ENCODE data around the gene OR9Q2.
"Not testable (repeated sequence)": the region's sequence is repeated elsewhere in the genome, so short reads cannot be mapped to it uniquely, and the experiment has no call there.

Gene OR9Q2

DNA sequence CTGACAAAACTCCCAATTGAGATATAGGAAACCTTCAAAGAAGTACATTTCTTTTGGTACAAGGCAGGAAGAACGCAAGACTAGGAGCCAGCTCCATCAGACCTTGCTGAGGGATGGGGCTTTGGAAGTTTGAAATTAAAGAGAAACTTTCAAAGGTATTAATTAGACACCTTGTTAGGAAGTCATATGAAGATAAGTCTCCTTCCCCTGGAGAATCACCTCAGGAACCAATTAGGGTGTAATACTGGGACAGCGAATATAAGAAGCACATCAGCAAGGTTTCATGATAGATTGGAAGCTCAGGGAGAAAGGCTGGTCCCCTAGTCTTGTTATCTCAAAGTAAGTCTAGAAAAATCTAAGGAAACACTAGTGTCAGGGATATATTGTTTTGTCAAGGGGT lies at the start of gene OR9Q2:
TSS of gene OR9Q2 (plus strand) at position 301 of the 400 bp plus-strand sequence. CDS start 1,421 bp downstream, outside the sequence.
- DNase-seq (ENCODE audit: low read depth), result no peak

DNA sequence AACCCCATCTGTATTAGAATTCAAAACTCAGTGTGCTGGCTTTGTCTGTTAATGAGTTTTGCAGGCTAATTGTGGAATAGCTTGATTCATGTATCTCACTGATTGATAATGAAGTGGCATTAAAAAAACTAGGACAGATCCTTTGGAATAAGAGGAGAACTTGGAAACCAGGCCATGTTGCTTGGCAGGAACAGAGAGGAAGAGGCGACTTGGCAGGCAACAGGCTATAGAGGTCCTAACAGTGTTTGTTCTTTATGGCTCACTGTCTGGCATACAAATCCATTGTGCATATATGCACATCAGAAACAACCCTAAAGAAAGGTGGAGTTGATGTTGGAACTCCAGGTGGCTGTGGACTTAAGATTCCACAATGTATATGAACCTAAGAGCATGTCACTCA lies 46.1 kb upstream of the OR9Q2 start:
- DNase-seq (ENCODE audit: low read depth), result no peak

DNA sequence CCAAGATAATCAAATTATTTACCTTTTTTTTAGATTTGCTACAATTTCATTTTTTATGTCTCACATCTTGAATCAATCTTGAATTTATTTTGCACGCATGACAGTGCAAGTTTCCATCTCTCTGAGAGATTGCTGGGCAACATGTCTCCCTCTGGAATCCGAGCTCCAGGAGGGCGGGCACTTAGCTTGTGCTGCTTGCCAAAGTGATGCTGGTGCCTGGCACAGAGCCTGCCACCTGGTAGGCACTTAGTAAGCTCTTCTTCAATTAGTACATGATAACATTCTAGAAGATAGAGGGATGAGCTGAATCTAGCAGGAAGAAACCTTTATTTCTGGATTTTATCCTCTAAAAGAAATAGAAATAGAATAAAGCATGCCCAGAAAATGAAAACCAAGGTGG lies 36.1 kb upstream of the OR9Q2 start:
- no peak for DNase-seq (ENCODE audit: low read depth)

- DNase-seq (ENCODE audit: low read depth), result no peak
Measured at GRCh38 chr11:58164389-58164788, 24.5 kb upstream of the OR9Q2 start.

DNA sequence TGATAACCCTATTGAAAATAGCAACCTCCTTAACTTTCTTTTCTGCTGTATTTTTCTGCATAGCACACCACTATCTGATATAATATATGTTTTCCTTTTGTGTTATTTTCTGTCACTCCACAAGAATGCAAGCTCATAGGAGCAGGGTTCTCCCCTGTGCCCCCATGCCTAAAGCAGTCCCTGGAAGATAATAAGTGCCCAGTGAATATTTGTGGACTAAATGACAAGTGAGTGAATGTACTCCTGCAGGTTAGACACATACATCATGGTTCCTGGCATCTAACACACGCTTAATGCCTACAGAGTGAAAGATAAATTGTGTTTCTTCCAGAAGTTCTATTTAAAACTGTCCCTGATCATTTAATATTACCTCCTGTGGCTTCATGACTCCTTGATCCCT lies 23.9 kb upstream of the OR9Q2 start:
- DNase-seq (ENCODE audit: low read depth), result no peak

GRCh38 chr11:58165504-58166106 lies 23.3 kb upstream of the OR9Q2 start:
- no peak for DNase-seq (ENCODE audit: low read depth)

- DNase-seq (ENCODE audit: low read depth), result no peak
Measured at GRCh38 chr11:58177409-58178054, 11.3 kb upstream of the OR9Q2 start.

- no peak for DNase-seq (ENCODE audit: low read depth)
Measured at GRCh38 chr11:58178444-58178843, 10.4 kb upstream of the OR9Q2 start.

DNA sequence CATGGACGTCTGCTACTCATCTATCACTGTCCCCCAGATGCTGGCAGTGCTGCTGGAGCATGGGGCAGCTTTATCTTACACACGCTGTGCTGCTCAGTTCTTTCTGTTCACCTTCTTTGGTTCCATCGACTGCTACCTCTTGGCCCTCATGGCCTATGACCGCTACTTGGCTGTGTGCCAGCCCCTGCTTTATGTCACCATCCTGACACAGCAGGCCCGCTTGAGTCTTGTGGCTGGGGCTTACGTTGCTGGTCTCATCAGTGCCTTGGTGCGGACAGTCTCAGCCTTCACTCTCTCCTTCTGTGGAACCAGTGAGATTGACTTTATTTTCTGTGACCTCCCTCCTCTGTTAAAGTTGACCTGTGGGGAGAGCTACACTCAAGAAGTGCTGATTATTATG lies 9.2 kb upstream of the OR9Q2 start:
- DNase-seq (ENCODE audit: low read depth), result no peak

- no peak for DNase-seq (ENCODE audit: low read depth)
Measured at GRCh38 chr11:58186938-58187337, 1.9 kb upstream of the OR9Q2 start.

DNA sequence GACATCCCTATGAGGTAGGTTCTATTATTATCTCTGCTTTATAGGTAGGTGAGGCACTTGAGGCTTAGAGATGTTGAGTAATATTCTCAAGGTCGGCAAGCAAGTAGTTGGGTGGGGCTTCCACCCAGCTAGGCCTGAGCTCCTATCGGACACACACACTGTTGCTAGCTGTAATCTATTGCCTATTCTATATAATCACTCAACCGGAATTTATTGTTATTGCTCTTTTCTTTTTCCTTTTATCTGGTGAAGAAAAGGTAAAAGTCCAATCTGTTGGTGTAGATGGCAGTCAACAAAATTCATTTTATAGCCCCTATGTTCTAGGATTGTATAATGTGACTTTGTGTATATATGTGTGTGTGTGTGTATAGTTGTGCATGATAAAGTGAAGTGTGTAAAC lies 3.4 kb downstream of the OR9Q2 start:
- no peak for DNase-seq (ENCODE audit: low read depth)

DNA sequence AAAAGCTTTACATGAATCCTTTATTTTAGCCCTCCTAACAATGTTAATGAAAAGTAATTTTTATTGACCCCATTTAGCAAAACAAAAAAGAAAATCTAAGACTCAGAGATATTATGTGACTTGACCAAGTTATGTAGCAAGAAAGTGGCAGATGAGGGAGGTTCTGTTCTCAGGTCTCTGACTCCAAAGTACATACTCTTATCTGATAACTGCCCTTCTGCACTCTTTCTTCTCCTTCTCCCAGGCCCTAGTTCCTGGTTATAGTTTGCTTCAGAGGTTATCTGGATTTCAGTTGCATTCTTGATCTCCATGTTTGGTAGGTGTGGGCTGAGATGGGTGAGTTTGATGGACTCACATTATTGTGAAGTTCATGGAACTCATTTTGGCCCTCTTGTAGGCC lies 4.5 kb downstream of the OR9Q2 start:
- no peak for DNase-seq (ENCODE audit: low read depth)

GRCh38 chr11:58195939-58196338 lies 7.1 kb downstream of the OR9Q2 start:
- DNase-seq (ENCODE audit: low read depth), result no peak

- no peak for DNase-seq (ENCODE audit: low read depth)
Measured at GRCh38 chr11:58199271-58199670, 10.4 kb downstream of the OR9Q2 start.

DNA sequence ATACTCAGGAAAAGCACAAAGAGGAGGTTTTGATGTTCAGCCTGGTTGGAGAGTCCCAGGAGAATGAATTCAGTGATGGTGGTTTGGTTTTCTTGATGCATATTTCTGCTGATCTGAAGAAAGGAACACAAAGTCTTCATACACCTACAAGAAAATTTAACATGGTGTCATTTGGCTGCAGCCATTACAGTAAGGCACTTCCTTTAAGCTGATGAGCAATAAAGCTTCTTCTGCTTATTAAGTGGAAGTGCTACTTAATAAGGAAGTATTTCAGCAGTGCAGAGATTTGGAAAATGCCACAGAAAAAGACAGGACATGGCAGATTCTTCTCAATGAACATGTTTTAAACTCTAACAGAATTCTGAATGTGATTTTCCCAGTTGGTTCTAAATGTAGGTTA lies 15.2 kb downstream of the OR9Q2 start, which contains the start of gene OR1S2:
TSS of gene OR1S2 (minus strand) at position 101 of the 400 bp plus-strand sequence. CDS start at position 101, 0 bp downstream.
- no peak for DNase-seq (ENCODE audit: low read depth)

DNA sequence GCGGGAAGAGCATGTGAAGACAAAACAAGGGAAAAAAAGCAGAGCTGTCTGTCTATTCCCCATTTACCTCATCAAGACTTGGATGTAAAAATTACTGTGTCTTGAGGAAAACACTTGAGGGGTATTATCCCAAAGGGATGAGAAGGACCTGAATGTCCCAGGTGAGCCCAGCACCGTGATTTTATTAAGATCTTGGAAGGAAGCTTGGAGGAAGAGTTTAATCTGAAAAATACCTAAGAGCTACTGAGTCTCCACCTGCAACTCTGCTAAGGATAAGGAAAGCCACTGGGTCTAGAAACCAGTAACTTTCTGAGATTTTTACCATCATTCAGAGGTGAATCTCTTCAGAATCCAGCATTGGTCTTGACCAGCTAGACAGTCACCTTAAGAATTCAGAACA lies 23.6 kb downstream of the OR9Q2 start, which contains the start of gene OR1S1:
TSS of gene OR1S1 (plus strand) at position 301 of the 400 bp plus-strand sequence.
- not testable (repeated sequence) for DNase-seq (ENCODE audit: low read depth)

GRCh38 chr11:58216476-58216875 lies 27.6 kb downstream of the OR9Q2 start:
- DNase-seq (ENCODE audit: low read depth), result no peak

DNA sequence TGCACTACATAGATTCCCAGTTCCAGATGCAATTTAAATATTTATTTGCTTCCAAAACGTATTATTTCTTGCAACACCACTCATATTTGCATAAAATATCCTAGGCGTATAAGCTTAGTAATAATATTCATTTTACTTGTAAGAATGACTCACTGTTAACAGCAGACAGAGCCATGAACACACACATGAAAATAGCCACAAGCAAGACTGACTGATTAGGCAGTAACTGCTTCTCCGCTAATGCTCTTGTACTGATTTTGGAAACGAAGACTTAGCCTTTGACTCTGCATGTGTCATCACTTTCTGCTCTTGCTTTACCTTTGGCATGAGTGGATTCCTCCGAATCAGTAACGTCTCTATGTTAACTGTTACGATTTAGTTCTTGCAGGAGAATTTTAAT lies 33.9 kb downstream of the OR9Q2 start:
- DNase-seq (ENCODE audit: low read depth), result no peak

- DNase-seq (ENCODE audit: low read depth), result no peak
Measured at GRCh38 chr11:58227956-58228615, 39.2 kb downstream of the OR9Q2 start.
